ENCODE measurements around the gene SPAG4. TPM values are rescaled to one million over a fixed set of nuclear protein-coding genes. Genes with fewer than 3 reads are reported as not detected.

The SPAG4 gene
- polyA plus RNA-seq, 3 donors: 0.12 to 0.51 TPM; not detected in 1

DNA sequence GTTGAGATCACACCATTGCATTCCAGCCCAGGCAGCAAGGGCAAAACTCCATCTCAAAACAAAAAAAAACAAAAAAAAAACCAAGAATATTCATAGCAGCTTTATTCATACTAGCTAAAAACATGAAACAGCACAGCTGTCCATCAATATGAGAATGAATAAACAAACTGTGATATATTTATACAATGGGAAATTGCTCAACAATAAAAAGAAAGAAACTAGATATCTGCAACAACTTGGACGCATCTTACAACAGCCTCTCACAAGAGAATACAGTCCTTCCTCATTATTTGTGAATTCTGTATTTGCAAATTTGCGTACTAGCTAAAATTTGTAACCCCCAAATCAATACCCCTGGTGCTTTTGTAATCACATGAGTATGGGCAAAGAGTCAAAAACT lies 28.2 kb upstream of the SPAG4 start:
- H3K4me3 ChIP-seq (replicated peaks in 1 of 3; ENCODE audit: low read depth in 2 of 3, low read length in 3 of 3): no peak overlapping the region
- no peak overlapping the region for H3K27ac ChIP-seq (ENCODE audit: low read depth in 1 of 2, low read length in 2 of 2)
- H3K4me1 ChIP-seq (ENCODE audit: control insufficient read depth in 1 of 2, insufficient read depth in 2 of 2, low read length in 2 of 2): no peaks in the 10 kb centered on the region
- H3K9ac ChIP-seq (ENCODE audit: insufficient read depth, low read length, poor library complexity, severe bottlenecking): no peak overlapping the region
- no CpG with 5 or more reads among the region's 2 CpGs for WGBS (ENCODE audit: insufficient coverage)
- no peak overlapping the region for H3K4me3 Mint-ChIP-seq
- DNase-seq: no peak
- no peaks in the 10 kb centered on the region for H3K9me3 ChIP-seq (replicated peaks in 1 of 2; ENCODE audit: control insufficient read depth in 1 of 2, insufficient read depth in 1 of 2, low read length in 2 of 2)
- no peaks in the 10 kb centered on the region for H3K27me3 ChIP-seq (ENCODE audit: control insufficient read depth in 2 of 2, insufficient read depth in 2 of 2, low read length in 2 of 2)
- H2AFZ ChIP-seq (ENCODE audit: insufficient read depth, low read depth, low read length, poor library complexity, severe bottlenecking): peak overlapping the region; percentile 23
- TF ChIP-seq CTCF (IDR thresholded peaks at IDR 0.05): no peak
- H3K36me3 Mint-ChIP-seq: no peaks in the 10 kb centered on the region
- H4K20me1 ChIP-seq (ENCODE audit: insufficient read depth, low read length): no peaks in the 10 kb centered on the region
- H3K4me2 ChIP-seq (replicated peaks; ENCODE audit: extremely low read depth, low read length, poor library complexity, severe bottlenecking): no peak overlapping the region
- intact Hi-C loops (cut with micrococcal nuclease): no loop called here
- H3K36me3 ChIP-seq (replicated peaks in 1 of 2; ENCODE audit: control insufficient read depth in 1 of 2, insufficient read depth in 2 of 2, low read length in 2 of 2): no peaks in the 10 kb centered on the region
- H3K79me2 ChIP-seq (ENCODE audit: insufficient read depth, low read length): no peaks in the 10 kb centered on the region
- H3K9me3 Mint-ChIP-seq: peaks cover 0 to 2% (median 0%) of the 10 kb centered on the region in 7 donors
- H3K27ac Mint-ChIP-seq: no peak overlapping the region
- peaks cover 0 to 3% (median 2%) of the 10 kb centered on the region in 3 donors for H3K27me3 Mint-ChIP-seq (ENCODE audit: low read depth in 3 of 3)
- peaks cover 15% of the 10 kb centered on the region for H3K4me1 Mint-ChIP-seq

- intact Hi-C loops (cut with micrococcal nuclease): no loop called here
- 90% methylated on average over 14 of the region's 14 CpGs for WGBS (ENCODE audit: insufficient coverage)
- Mint-ChIP-seq H3K27me3 (ENCODE audit: low read depth in 3 of 3) (peaks cover 0 to 3% (median 2%) of the 10 kb centered on the region in 3 donors), H3K36me3 (no peaks in the 10 kb centered on the region), H3K27ac (no peak overlapping the region), H3K9me3 (no peaks in the 10 kb centered on the region), H3K4me1 (peaks cover 15% of the 10 kb centered on the region), H3K4me3 (no peak overlapping the region)
- Histone ChIP-seq H3K27me3 (ENCODE audit: control insufficient read depth in 2 of 2, insufficient read depth in 2 of 2, low read length in 2 of 2) (no peaks in the 10 kb centered on the region), H3K4me2 (replicated peaks; ENCODE audit: extremely low read depth, low read length, poor library complexity, severe bottlenecking) (no peak overlapping the region), H3K36me3 (replicated peaks in 1 of 2; ENCODE audit: control insufficient read depth in 1 of 2, insufficient read depth in 2 of 2, low read length in 2 of 2) (no peaks in the 10 kb centered on the region), H3K4me1 (ENCODE audit: control insufficient read depth in 1 of 2, insufficient read depth in 2 of 2, low read length in 2 of 2) (no peaks in the 10 kb centered on the region), H3K79me2 (ENCODE audit: insufficient read depth, low read length) (no peaks in the 10 kb centered on the region), H2AFZ (ENCODE audit: insufficient read depth, low read depth, low read length, poor library complexity, severe bottlenecking) (no peak overlapping the region), H3K27ac (ENCODE audit: low read depth in 1 of 2, low read length in 2 of 2) (no peak overlapping the region), H3K4me3 (replicated peaks in 1 of 3; ENCODE audit: low read depth in 2 of 3, low read length in 3 of 3) (no peak overlapping the region), H3K9ac (ENCODE audit: insufficient read depth, low read length, poor library complexity, severe bottlenecking) (no peak overlapping the region), H4K20me1 (ENCODE audit: insufficient read depth, low read length) (no peaks in the 10 kb centered on the region), H3K9me3 (replicated peaks in 1 of 2; ENCODE audit: control insufficient read depth in 1 of 2, insufficient read depth in 1 of 2, low read length in 2 of 2) (no peaks in the 10 kb centered on the region)
- TF ChIP-seq CTCF (IDR thresholded peaks at IDR 0.05): no peak
- DNase-seq: no peak
These were observed 27.2 kb upstream of the SPAG4 start for GRCh38 chr20:35588397-35588796.
